CD4-positive, alpha-beta T cell (primary cell): ENCODE measurements around the gene SMARCA2. TPM values are rescaled to one million over a fixed set of nuclear protein-coding genes. Genes with fewer than 3 reads are reported as not detected.

ENCODE experiments used
- ATAC-seq: fragments of 200-7000 bp; cut with Tn5 transposase; one replicate; pipeline ENCODE4 v1.10.0; 2022; ENCODE audit warnings: mild to moderate bottlenecking; ENCODE audit not compliant: poor library complexity
- CTCF ChIA-PET: fragments of 350-600 bp; sonication (Branson Sonifier 250); formaldehyde crosslinking; loops from one replicate; lab custom pipeline; 2021; ENCODE audit warnings: antibody characterized with exemption, inconsistent platforms; lab: Charles Lee
- POLR2A ChIA-PET: fragments of 350-600 bp; sonication (Branson Sonifier 250); formaldehyde crosslinking; loops from one replicate; lab custom pipeline; 2021; ENCODE audit warnings: antibody characterized with exemption, inconsistent platforms; lab: Charles Lee
- DNase-seq, 14 experiments: peaks; one replicate each; pipeline ENCODE4 v3.0.0-alpha.2; 2013 to 2020; ENCODE audit warnings: mixed read lengths in 2 of 14
- H3K27ac ChIP-seq, 2 donors: one replicate each; pipeline versions ENCODE4 v1.5.1 to v1.7.0; 2013; ENCODE audit warnings: low read length in 2 of 2, low read depth in 1 of 2, mild to moderate bottlenecking in 1 of 2
- H3K27me3 ChIP-seq, 2 experiments: 1 replicate in 1 of 2; 2 replicates in 1 of 2; pipeline versions ENCODE4 v1.6.1 to v1.7.0; 2013; ENCODE audit warnings: low read length in 2 of 2, control low read depth in 1 of 2, mild to moderate bottlenecking in 1 of 2, moderate library complexity in 1 of 2; ENCODE audit not compliant: insufficient read depth in 2 of 2, control insufficient read depth in 1 of 2
- H3K36me3 ChIP-seq: one replicate; pipeline ENCODE4 v1.6.1; 2013; ENCODE audit warnings: low read length, control low read depth; ENCODE audit not compliant: insufficient read depth
- H3K4me1 ChIP-seq: one replicate; pipeline ENCODE4 v1.6.1; 2013; ENCODE audit warnings: low read length, control low read depth; ENCODE audit not compliant: insufficient read depth
- H3K4me3 ChIP-seq: one replicate; pipeline ENCODE4 v1.5.1; 2013; ENCODE audit warnings: mild to moderate bottlenecking, low read length, moderate library complexity
- H3K9me3 ChIP-seq, 2 experiments: 1 replicate in 1 of 2; 2 replicates in 1 of 2; pipeline versions ENCODE4 v1.6.1 to v1.7.0; 2013; ENCODE audit warnings: low read length in 2 of 2, mild to moderate bottlenecking in 2 of 2, control low read depth in 1 of 2, moderate library complexity in 1 of 2; ENCODE audit not compliant: control insufficient read depth in 1 of 2, insufficient read depth in 1 of 2
- H3K27ac Mint-ChIP-seq: one replicate; pipeline ENCODE4 v1.8.0; 2020; ENCODE audit warnings: mixed read lengths
- H3K27me3 Mint-ChIP-seq: one replicate; pipeline ENCODE4 v1.8.0; 2021; ENCODE audit warnings: mixed read lengths
- H3K36me3 Mint-ChIP-seq: one replicate; pipeline ENCODE4 v1.8.0; 2021; ENCODE audit warnings: low read depth, mixed read lengths
- H3K4me1 Mint-ChIP-seq: one replicate; pipeline ENCODE4 v1.8.0; 2021; ENCODE audit warnings: low read depth, mixed read lengths
- H3K4me3 Mint-ChIP-seq: one replicate; pipeline ENCODE4 v1.8.0; 2020; ENCODE audit warnings: mild to moderate bottlenecking, mixed read lengths
- H3K9me3 Mint-ChIP-seq: one replicate; pipeline ENCODE4 v1.8.0; 2020; ENCODE audit warnings: mixed read lengths
- intact Hi-C, 2 experiments: fragments of 100-400 bp; cut with DNase I in 1 of 2; cut with micrococcal nuclease in 1 of 2; formaldehyde crosslinking; loops; one replicate each; pipeline versions ENCODE4 v1.15.1 to v1.9.0; 2023 to 2025; cut with DNase I, micrococcal nuclease
- total RNA-seq, 174 experiments: library from RNA in 2 of 174; stranded (reverse) in 2 of 174; gene quantifications; one replicate each; pipeline ENCODE4 v1.2.3 and lab custom pipeline; 2021 to 2026
- TF ChIP-seq, protein P1 (sequence below): fragments of 200-600 bp; IDR thresholded peaks from one replicate; pipeline ENCODE4 v1.8.0; 2022; ENCODE audit warnings: antibody characterized with exemption, mild to moderate bottlenecking

The SMARCA2 gene
- total RNA-seq, 2 experiments from 2014 or later = 268 to 272 TPM

GRCh38 chr9:2055203-2055658, 40.1 kb downstream of the SMARCA2 start:
- H3K4me1 Mint-ChIP-seq = peaks cover 68% of the 10 kb centered on the region
- ChIA-PET CTCF (no interaction called here), POLR2A (interaction anchor here (1.7 to 4.7 kb wide), 4 partner anchors 11 to 39 kb away, joined by 5 to 113 read pairs (median 22); partner anchors contain the start of gene SMARCA2)
- H3K36me3 ChIP-seq = peaks cover 46% of the 10 kb centered on the region
- H3K27me3 Mint-ChIP-seq = no peaks in the 10 kb centered on the region
- H3K4me1 ChIP-seq = peaks cover 20% of the 10 kb centered on the region
- no peak overlapping the region for H3K4me3 ChIP-seq
- peak overlapping the region; percentile 97 for H3K27ac Mint-ChIP-seq
- peaks cover 80% of the 10 kb centered on the region for H3K36me3 Mint-ChIP-seq
- intact Hi-C loops = no loop called here
- peak overlapping the region in 1 of 2 donors; percentile 73 for H3K27ac ChIP-seq
- no peak for DNase-seq
- no peaks in the 10 kb centered on the region for H3K9me3 Mint-ChIP-seq
- H3K4me3 Mint-ChIP-seq = no peak overlapping the region
- H3K27me3 ChIP-seq = no peaks in the 10 kb centered on the region
- no peak for ATAC-seq
- TF ChIP-seq, protein P1, sequence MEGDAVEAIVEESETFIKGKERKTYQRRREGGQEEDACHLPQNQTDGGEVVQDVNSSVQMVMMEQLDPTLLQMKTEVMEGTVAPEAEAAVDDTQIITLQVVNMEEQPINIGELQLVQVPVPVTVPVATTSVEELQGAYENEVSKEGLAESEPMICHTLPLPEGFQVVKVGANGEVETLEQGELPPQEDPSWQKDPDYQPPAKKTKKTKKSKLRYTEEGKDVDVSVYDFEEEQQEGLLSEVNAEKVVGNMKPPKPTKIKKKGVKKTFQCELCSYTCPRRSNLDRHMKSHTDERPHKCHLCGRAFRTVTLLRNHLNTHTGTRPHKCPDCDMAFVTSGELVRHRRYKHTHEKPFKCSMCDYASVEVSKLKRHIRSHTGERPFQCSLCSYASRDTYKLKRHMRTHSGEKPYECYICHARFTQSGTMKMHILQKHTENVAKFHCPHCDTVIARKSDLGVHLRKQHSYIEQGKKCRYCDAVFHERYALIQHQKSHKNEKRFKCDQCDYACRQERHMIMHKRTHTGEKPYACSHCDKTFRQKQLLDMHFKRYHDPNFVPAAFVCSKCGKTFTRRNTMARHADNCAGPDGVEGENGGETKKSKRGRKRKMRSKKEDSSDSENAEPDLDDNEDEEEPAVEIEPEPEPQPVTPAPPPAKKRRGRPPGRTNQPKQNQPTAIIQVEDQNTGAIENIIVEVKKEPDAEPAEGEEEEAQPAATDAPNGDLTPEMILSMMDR = no peak
- H3K9me3 ChIP-seq = no peaks in the 10 kb centered on the region

GRCh38 chr9:2059274-2059929, 44.3 kb downstream of the SMARCA2 start:
- POLR2A ChIA-PET = no interaction called here
- H3K4me1 Mint-ChIP-seq = peaks cover 34% of the 10 kb centered on the region

DNA sequence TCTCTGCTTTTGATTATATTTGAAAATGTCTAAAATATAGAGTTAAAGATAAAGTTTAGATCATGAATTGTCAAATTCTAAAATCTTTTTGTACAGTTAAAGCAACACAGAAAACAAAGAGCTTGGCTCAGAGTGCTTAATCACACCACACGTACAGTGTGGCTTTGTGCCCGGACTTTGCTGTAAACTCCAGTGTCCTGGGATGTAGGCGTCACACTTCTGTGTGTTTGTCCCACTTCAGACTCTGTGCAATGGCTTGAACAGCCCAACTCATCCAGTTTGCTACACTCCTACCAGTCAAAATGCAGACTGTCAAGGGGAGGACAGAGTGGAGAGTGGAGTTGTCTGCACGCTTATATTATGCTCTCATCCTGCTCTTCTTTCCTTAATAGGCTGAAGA, 45.3 kb downstream of the SMARCA2 start:
- no peak overlapping the region for H3K27ac ChIP-seq
- Mint-ChIP-seq H3K27ac (peak overlapping the region; percentile 31), H3K36me3 (peaks cover 93% of the 10 kb centered on the region), H3K9me3 (no peaks in the 10 kb centered on the region), H3K4me1 (peaks cover 26% of the 10 kb centered on the region), H3K4me3 (no peak overlapping the region), H3K27me3 (no peaks in the 10 kb centered on the region)
- ChIA-PET CTCF (no interaction called here), POLR2A (no interaction called here)
- TF ChIP-seq, protein P1 = no peak
- H3K9me3 ChIP-seq = no peaks in the 10 kb centered on the region
- intact Hi-C loops = no loop called here
- H3K27me3 ChIP-seq = no peaks in the 10 kb centered on the region
- DNase-seq = no peak
- ATAC-seq = no peak
- peaks cover 77% of the 10 kb centered on the region for H3K36me3 ChIP-seq
- peaks cover 5% of the 10 kb centered on the region for H3K4me1 ChIP-seq
- no peak overlapping the region for H3K4me3 ChIP-seq

More at GRCh38 chr9:2059274-2059929, 44.3 kb downstream of the SMARCA2 start:
- Mint-ChIP-seq H3K9me3 (no peaks in the 10 kb centered on the region), H3K36me3 (peaks cover 92% of the 10 kb centered on the region), H3K27me3 (no peaks in the 10 kb centered on the region), H3K4me3 (no peak overlapping the region), H3K27ac (peak overlapping the region; percentile 53)
- no peaks in the 10 kb centered on the region for H3K27me3 ChIP-seq
- ATAC-seq (no peak), DNase-seq (no peak)
- H3K4me3 ChIP-seq = no peak overlapping the region
- no peaks in the 10 kb centered on the region for H3K9me3 ChIP-seq
- CTCF ChIA-PET = no interaction called here
- H3K27ac ChIP-seq = no peak overlapping the region
- peaks cover 77% of the 10 kb centered on the region for H3K36me3 ChIP-seq
- TF ChIP-seq, protein P1 = no peak
- intact Hi-C loops = no loop called here
- H3K4me1 ChIP-seq = peaks cover 11% of the 10 kb centered on the region
